AG04450 (cell line): ENCODE results near the gene SYT17. TPM values are rescaled to one million over a fixed set of nuclear protein-coding genes. Genes with fewer than 3 reads are reported as not detected.

Experiments
- CTCF ChIA-PET: fragments of 300-600, 350-600 bp; formaldehyde crosslinking; extraction: SDS; loops from one replicate; lab custom pipeline; 2022; ENCODE audit warnings: antibody characterized with exemption, inconsistent platforms; lab: Charles Lee
- POLR2A ChIA-PET: fragments of 350-600 bp; formaldehyde crosslinking; extraction: SDS; loops from one replicate; lab custom pipeline; 2021; ENCODE audit warnings: antibody characterized with exemption, inconsistent platforms; lab: Yijun Ruan, JAX
- DNase-seq: peaks from one replicate; pipeline ENCODE4 v3.0.0-alpha.2; 2011; ENCODE audit warnings: low read depth, low spot score
- H3K27ac ChIP-seq: one replicate; pipeline ENCODE4 v1.5.1; 2012; ENCODE audit warnings: low read depth, low read length, control low read depth
- H3K27me3 ChIP-seq: one replicate; pipeline ENCODE4 v1.6.0; 2012; ENCODE audit warnings: low read length; ENCODE audit not compliant: control insufficient read depth, insufficient read depth
- H3K4me3 ChIP-seq: 2 replicates; pipeline ENCODE4 v1.5.1; 2011; ENCODE audit warnings: mild to moderate bottlenecking, low read depth, low read length, control low read depth
- H3K9me3 ChIP-seq: 2 replicates; pipeline ENCODE4 v1.5.1; 2012; ENCODE audit warnings: low read length; ENCODE audit not compliant: control insufficient read depth, insufficient read depth
- polyA plus RNA-seq: library from polyadenylated mRNA; depleted of rRNA; stranded (reverse); fragments of >200 nt; gene quantifications from 2 replicates; pipeline ENCODE4 v1.2.3, GENCODE V29; 2011
- TF ChIP-seq, protein P1 (sequence below): IDR thresholded peaks from 2 replicates; pipeline ENCODE4 v1.5.1; 2011; ENCODE audit warnings: low read depth, low read length, control low read depth, inconsistent platforms

Gene SYT17
- polyA plus RNA-seq, 1 experiment = 0.27 TPM

DNA sequence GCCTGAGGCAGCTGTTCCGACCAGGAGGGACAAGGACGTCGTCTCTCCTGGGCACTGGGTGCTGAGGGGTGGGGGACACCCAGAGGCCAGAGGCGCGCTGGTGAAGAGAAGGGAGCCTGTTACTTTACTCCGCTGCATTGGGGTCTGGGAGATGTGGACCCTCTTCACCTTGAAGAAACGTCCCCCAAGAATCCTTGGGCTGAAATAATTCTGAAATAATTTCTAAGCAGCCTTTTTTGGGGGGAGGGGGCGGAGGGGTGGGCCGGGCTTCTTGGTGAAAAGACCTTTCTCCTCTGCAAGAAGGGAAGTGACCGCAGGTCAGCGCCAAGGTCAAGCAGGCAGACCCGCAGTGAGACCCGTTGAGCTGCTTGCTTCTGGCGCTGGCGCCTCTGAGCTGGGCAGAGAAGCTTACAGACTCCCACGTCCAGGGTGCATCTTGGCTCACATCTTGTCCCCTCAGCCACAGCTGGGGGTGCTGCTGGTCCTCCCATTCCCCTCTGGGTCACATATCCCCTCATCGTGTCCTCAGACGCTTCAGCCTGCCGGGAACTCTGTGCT is 1.1 kb downstream of the SYT17 start:
- Histone ChIP-seq H3K4me3 (no peak overlapping the region), H3K9me3 (no peaks in the 10 kb centered on the region; the same call in 1 of the 2 replicates), H3K27ac (no peak overlapping the region), H3K27me3 (peaks cover 34% of the 10 kb centered on the region)
- TF ChIP-seq, protein P1, sequence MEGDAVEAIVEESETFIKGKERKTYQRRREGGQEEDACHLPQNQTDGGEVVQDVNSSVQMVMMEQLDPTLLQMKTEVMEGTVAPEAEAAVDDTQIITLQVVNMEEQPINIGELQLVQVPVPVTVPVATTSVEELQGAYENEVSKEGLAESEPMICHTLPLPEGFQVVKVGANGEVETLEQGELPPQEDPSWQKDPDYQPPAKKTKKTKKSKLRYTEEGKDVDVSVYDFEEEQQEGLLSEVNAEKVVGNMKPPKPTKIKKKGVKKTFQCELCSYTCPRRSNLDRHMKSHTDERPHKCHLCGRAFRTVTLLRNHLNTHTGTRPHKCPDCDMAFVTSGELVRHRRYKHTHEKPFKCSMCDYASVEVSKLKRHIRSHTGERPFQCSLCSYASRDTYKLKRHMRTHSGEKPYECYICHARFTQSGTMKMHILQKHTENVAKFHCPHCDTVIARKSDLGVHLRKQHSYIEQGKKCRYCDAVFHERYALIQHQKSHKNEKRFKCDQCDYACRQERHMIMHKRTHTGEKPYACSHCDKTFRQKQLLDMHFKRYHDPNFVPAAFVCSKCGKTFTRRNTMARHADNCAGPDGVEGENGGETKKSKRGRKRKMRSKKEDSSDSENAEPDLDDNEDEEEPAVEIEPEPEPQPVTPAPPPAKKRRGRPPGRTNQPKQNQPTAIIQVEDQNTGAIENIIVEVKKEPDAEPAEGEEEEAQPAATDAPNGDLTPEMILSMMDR = no peak
- CTCF ChIA-PET = interaction anchor here (1.0 to 2.0 kb wide), 3 partner anchors 10 to 333 kb away, joined by 4 to 11 read pairs (median 4); no protein-coding TSS in a partner anchor
- POLR2A ChIA-PET = no interaction called here
- no peak for DNase-seq

DNA sequence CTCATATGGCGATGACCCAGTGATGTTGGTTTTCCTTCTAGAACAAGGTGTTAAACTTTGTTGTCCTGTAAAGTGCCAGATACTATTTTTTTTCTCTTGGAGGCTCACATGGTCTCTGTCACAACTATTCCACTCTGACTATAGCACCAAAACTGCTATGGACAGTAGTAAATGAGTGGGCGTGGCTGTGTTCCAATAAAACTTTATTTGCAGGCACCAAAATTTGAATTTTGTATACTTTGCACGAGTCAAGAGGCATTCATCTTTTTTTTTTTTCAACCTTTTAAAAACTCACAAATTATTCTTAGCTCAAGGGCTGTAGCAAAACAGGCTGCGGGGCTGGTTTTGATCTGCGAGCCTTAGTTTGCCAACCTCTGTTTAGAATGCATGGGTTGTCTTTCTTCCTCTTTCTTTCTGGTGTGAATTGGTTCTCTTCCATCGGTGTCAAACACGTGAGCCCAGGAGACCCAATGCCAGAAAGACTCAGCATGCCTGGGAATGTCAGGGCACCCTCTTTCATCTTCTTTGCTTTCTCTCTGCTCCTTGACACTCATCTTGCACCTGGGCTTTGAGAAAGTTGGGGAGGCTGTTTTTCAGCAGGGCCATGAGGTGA is 2.1 kb downstream of the SYT17 start:
- Histone ChIP-seq H3K27ac (no peak overlapping the region), H3K4me3 (no peak overlapping the region), H3K27me3 (peaks cover 36% of the 10 kb centered on the region), H3K9me3 (no peaks in the 10 kb centered on the region; the same call in 1 of the 2 replicates)
- TF ChIP-seq, protein P1 = no peak
- ChIA-PET POLR2A (interaction anchor here (0.6 kb wide), 1 partner anchor 198 kb away, joined by 4 read pairs; no protein-coding TSS in a partner anchor), CTCF (interaction anchor here (1.5 to 2.0 kb wide), 2 partner anchors 9 to 84 kb away, joined by 4 to 11 read pairs; no protein-coding TSS in a partner anchor)
- DNase-seq = no peak

DNA sequence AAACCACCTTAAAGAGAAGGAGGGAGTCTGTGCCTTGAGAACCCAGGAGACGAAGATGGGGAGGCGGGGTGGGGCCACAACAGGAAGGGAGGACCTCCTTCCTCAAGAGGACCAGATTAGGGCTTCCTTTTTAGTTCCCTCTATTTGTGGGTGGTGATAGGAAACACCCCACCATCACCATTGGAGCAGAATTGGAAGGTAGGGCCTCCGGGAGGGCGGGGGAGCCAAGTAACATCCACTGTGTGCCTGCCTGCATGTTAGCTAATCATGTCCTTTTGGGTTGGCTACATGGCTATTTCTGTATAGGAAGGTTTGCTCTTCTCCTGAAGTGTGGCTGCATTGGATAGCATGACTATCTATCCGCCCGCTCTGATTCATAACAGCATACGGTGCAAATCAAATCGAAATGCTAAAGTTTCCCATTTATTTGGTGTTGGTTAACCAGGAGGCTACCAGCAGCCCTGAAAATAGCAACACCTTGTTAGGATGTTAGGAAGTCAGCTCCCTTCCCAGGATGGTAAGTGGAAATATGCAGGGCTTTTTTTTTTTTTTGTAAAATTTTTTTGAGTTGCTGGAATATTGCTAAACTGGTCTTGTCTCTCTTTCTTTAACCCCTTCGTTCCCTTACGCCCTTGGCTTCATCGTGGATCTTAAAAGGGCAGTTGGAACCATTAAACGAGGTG is 4.2 kb downstream of the SYT17 start:
- TF ChIP-seq, protein P1 = no peak
- ChIA-PET POLR2A (no interaction called here), CTCF (interaction anchor here (0.6 kb wide), 2 partner anchors 86 to 205 kb away, joined by 4 to 5 read pairs; no protein-coding TSS in a partner anchor)
- H3K9me3 ChIP-seq = no peaks in the 10 kb centered on the region; the same call in 1 of the 2 replicates
- H3K27me3 ChIP-seq = peaks cover 42% of the 10 kb centered on the region
- no peak overlapping the region for H3K4me3 ChIP-seq
- no peak for DNase-seq
- H3K27ac ChIP-seq = no peak overlapping the region

DNA sequence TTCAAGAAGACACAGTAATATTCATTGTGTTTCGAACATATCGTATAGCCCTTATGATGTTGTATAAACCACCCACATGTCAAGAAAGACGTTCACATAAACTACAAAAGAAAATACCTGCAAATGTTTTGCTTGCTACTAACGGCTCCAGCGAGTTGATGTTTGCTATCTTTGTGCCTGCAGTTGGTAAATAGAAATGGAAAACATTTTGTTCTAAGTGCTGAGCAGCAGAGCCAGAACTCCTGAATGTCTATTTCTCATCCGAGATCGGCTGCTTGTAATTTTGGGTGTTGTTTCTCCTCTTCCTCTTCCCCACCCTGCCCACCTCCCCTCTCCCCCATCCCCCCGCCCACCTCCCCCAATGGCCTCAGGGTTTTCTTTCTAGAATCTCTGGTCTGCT is 5.0 kb downstream of the SYT17 start:
- POLR2A ChIA-PET = no interaction called here
- CTCF ChIA-PET = interaction anchor here (1.0 kb wide), 1 partner anchor 87 kb away, joined by 4 read pairs; no protein-coding TSS in a partner anchor
- no peak for DNase-seq
- H3K4me3 ChIP-seq = no peak overlapping the region
- no peaks in the 10 kb centered on the region; the same call in 1 of the 2 replicates for H3K9me3 ChIP-seq
- TF ChIP-seq, protein P1 = no peak
- H3K27ac ChIP-seq = no peak overlapping the region
- peaks cover 39% of the 10 kb centered on the region for H3K27me3 ChIP-seq
